ENCODE data around the gene AUH. TPM values are rescaled to one million over a fixed set of nuclear protein-coding genes. Genes with fewer than 3 reads are reported as not detected.

Gene AUH
- total and polyA plus RNA-seq, 9 of the 15 experiments (the other 6 are each of a cell fraction or from before 2014, with no cell fraction given), result 3.4 to 29.0 (median 10.1) TPM

- Histone ChIP-seq H3K27ac (ENCODE audit: extremely low read depth, low read depth, low read length) (peak overlapping the region; percentile 70), H3K79me2 (ENCODE audit: control insufficient read depth, insufficient read depth, low read length) (no peaks in the 10 kb centered on the region), H3K9ac (ENCODE audit: insufficient read depth in 1 of 2, low read depth in 2 of 2, low read length in 2 of 2) (peak overlapping the region; percentile 5 to 31; a peak in 1 of 4 replicates), H3K4me3 (no peak overlapping the region), H3K9me1 (ENCODE audit: control insufficient read depth, insufficient read depth, low read length) (peaks cover 3% of the 10 kb centered on the region), H3K9me3 (replicated peaks; ENCODE audit: control insufficient read depth, insufficient read depth, low read depth, low read length) (no peaks in the 10 kb centered on the region), H2AFZ (ENCODE audit: low read depth, low read length) (peak overlapping the region; percentile 81), H3K4me2 (ENCODE audit: insufficient read depth, low read length) (peak overlapping the region; percentile 65), H3K4me1 (replicated peaks in 1 of 2; ENCODE audit: control insufficient read depth in 2 of 2, insufficient read depth in 2 of 2, low read length in 2 of 2) (peaks cover 0 to 19% of the 10 kb centered on the region in 2 experiments; a peak in 3 of 5 replicates), H3K27me3 (ENCODE audit: control insufficient read depth in 2 of 2, insufficient read depth in 2 of 2, low read length in 2 of 2) (no peaks in the 10 kb centered on the region), H4K20me1 (replicated peaks; ENCODE audit: control insufficient read depth, insufficient read depth, low read length) (no peaks in the 10 kb centered on the region), H3K36me3 (ENCODE audit: control insufficient read depth, insufficient read depth, low read length) (no peaks in the 10 kb centered on the region)
- FAIRE-seq (peak; percentile 86), ATAC-seq (peak; percentile 93), DNase-seq (ENCODE audit: extremely low read depth in 1 of 4, low spot score in 3 of 4) (peak; percentile 10 to 62 (median 24))
- 6% methylated on average over 6 of the region's 8 CpGs for whole genome bisulfite sequencing (ENCODE audit: insufficient coverage, low coverage, missing lambda C conversion rate)
- POLR2A ChIA-PET, result interaction anchor here (0.6 to 0.7 kb wide), 2 partner anchors 56 to 143 kb away, joined by 3 read pairs; no protein-coding TSS in a partner anchor
- CTCF ChIA-PET (ENCODE audit: low intra/inter-chr PET ratio), result no interaction called here
- intact Hi-C loops (cut with micrococcal nuclease), result no loop called here
- in situ Hi-C loops (cut with MboI), result no loop called here
- BruUV-seq (replicated peaks), result no TSS peak
- 0 out of 4 replicates have a peak, but pooled peaks of 1 of the 2 experiments have one; percentile 39 for TF ChIP-seq ZNF639 (CRISPR knock-in tag; conservative IDR thresholded peaks at IDR 0.05 in 1 of 2, IDR thresholded peaks at IDR 0.05 in 1 of 2)
- no peak for TF ChIP-seq ZNF778 (CRISPR knock-in tag; IDR thresholded peaks at IDR 0.05)
- peak in 1 of 2 experiments; percentile 42 for TF ChIP-seq E2F6 (IDR thresholded peaks at IDR 0.05; ENCODE audit: borderline replicate concordance in 1 of 2, extremely low read depth in 1 of 2, insufficient read depth in 1 of 2, insufficient read length in 1 of 2, low read depth in 1 of 2, low read length in 1 of 2, poor library complexity in 1 of 2, severe bottlenecking in 1 of 2)
- peak; percentile 79 for TF ChIP-seq ZNF175 (CRISPR knock-in tag; IDR thresholded peaks at IDR 0.05; ENCODE audit: low read depth)
- TF ChIP-seq CGGBP1 (CRISPR knock-in tag; IDR thresholded peaks at IDR 0.05), result no peak
- TF ChIP-seq EP400 (IDR thresholded peaks at IDR 0.05), result peak; percentile 32; the same call in 1 of the 2 replicates
- TF ChIP-seq ZNF592 (IDR thresholded peaks at IDR 0.05), result peak; percentile 81; the same call in 1 of the 2 replicates
- no peak for TF ChIP-seq NR4A1 (CRISPR knock-in tag; IDR thresholded peaks at IDR 0.05)
- TF ChIP-seq NR4A1 (tag; IDR thresholded peaks at IDR 0.05), result peak; percentile 55
- TF ChIP-seq NR2C1 (IDR thresholded peaks at IDR 0.05), result peak; percentile 51
- peak; percentile 73 for TF ChIP-seq NR2C1 (tag; IDR thresholded peaks at IDR 0.05)
- no peak for TF ChIP-seq CBX8 (IDR thresholded peaks at IDR 0.05; ENCODE audit: borderline replicate concordance, extremely low read depth, low read depth, low read length, poor library complexity, severe bottlenecking)
These were observed 116.0 kb downstream of the AUH start for GRCh38 chr9:91245431-91246313.

Measured in K562 (cell line).